Left colon (tissue), 2 donors: ENCODE measurements around the gene FAM153A. TPM values are rescaled to one million over a fixed set of nuclear protein-coding genes. Genes with fewer than 3 reads are reported as not detected.
A peak's percentile ranks its signal among the peaks of the same experiment; 100 is the strongest.
"Not testable (repeated sequence)": the region's sequence is repeated elsewhere in the genome, so short reads cannot be mapped to it uniquely, and the experiment has no call there.

ENCODE experiments used
- ATAC-seq: fragments of 200-7000 bp; cut with Tn5 transposase; one replicate; pipeline ENCODE4 v1.9.1; 2020; ENCODE audit warnings: mild to moderate bottlenecking, moderate library complexity
- DNase-seq, 2 donors: peaks; one replicate each; pipeline ENCODE4 v3.0.0-alpha.2; 2020
- intact Hi-C, 2 donors: fragments of 100-400 bp; cut with DNase I in 1 of 2; cut with micrococcal nuclease in 1 of 2; formaldehyde crosslinking; loops; one replicate each; pipeline versions ENCODE4 v1.11.2 to v1.14.0; 2022; cut with DNase I, micrococcal nuclease
- long read RNA-seq: library from polyadenylated mRNA; unstranded; transcript quantifications from one replicate; pipeline ENCODE4 v2.0.0, GENCODE V29; 2021
- total RNA-seq, 2 donors: library from RNA; stranded (reverse); fragmentation: NEBNext Ultra II Directional; extraction: Animal tissue kit (Norgen Biotek cat#: 25700); gene quantifications; one replicate each; pipeline ENCODE4 v1.2.1, GENCODE V29; 2021
- donor health status: DM: no; HTN: no; CAD: no.
- donor health status: DM: yes; HTN: yes; CAD: no.

FAM153A gene
- 1 to 10 TPM in 1 of 2 donors, not detected in 1; 8.5 TPM for total RNA-seq
- long read RNA-seq, result 0 reads

DNA sequence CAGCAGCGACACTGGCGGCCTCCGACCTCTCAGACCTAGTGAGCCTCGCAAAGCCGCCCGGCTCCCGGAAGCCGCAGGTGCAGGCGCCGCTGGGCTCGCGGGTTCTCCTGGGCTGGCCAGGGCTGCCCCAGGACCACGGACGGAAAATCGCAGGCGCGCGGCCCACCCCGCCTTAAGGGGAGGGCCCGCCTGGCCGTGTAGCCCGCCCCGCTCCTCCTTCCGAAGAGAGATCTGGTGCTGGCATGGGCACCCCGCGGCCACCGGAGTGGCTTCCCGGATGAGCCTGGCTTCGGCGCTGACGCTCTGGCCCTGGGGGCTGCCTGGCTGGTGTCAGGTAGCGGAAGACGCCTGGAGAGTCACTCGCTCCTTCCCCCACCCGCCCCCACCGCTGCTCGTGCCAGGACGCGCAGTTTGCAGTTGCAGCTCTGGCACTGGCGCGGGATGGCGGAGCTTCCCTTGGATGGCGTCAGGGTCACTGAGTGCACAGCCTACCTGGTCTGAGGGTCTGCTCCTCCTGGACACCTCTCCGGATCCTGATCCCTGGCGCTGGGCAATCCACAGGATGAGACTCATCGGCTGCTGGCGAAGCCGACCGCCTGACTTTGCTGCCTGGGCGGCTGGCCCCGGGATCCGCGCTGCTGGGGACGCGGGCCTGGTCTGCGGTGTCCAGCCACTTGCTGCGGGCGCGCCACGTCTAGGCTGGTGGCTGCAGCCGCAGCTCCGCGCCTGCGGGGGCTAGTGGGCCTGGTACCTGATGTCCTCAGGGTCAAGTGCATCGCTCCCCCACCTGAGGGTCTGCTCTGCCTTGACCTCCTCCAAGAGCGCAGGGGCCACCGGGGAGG lies at the start of gene FAM153A:
Gene FAM153A, minus strand, starts transcription at position 108 of the 842 bp plus-strand sequence.
- intact Hi-C loops, DNase-seq: not testable (repeated sequence)
- peak; percentile 75 for ATAC-seq

- intact Hi-C loops, ATAC-seq, DNase-seq: not testable (repeated sequence)
These were observed 49.6 kb upstream of the FAM153A start for GRCh38 chr5:177832287-177832686.

GRCh38 chr5:177826073-177826472 lies 43.4 kb upstream of the FAM153A start:
- intact Hi-C loops, ATAC-seq, DNase-seq: not testable (repeated sequence)

GRCh38 chr5:177824776-177825175 lies 42.1 kb upstream of the FAM153A start:
- DNase-seq, ATAC-seq, intact Hi-C loops: not testable (repeated sequence)

DNA sequence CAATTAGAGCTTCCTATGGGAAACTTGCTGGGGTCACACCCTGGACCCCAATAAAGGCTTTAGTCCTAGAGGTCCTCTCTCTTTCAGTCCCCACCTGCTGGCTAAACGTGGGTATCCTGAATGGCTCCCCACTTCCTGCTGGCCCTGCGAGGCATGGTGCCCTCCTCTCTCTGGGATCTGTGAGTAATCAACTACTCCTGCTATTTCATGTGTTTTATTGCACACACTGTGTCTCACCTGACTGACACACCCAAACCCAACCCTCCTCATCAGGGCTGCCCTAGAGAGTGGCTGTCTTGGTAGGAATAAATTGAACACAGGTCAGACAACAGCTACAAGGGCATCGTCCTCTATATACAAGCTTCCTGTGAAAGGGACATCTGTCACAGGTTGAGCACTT lies 39.8 kb upstream of the FAM153A start:
- intact Hi-C loops, result not testable (repeated sequence)
- ATAC-seq, result peak; percentile 96

GRCh38 chr5:177819664-177820063 lies 37.0 kb upstream of the FAM153A start:
- intact Hi-C loops, ATAC-seq, DNase-seq: not testable (repeated sequence)

More for the DNA sequence above, 39.8 kb upstream of the FAM153A start:
- DNase-seq, result not testable (repeated sequence)

DNA sequence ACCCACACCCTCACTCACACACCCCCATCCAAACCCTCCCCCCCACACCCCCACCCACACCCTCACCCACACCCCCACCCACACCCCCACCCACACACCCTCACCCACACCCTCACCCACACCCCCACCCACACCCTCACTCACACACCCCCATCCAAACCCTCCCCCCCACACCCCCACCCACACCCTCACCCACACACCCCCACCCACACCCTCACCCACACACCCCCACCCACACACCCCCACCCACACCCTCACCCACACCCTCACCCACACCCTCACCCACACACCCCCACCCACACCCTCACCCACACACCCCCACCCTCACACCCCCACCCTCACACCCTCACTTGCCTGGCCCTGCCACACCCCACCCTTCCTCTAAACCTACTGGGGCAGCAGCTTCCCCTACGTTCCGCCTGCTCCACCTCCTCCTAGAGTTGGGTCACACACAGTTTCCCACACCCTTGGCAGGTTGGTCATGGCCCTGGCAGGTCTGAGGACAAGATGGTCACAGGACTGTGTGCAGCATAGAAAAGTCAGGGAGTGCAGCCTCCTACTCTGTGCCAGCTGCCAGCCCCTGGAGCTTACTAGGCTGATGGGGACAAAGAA lies 30.2 kb upstream of the FAM153A start:
- peak; percentile 72 for ATAC-seq
- DNase-seq, intact Hi-C loops: not testable (repeated sequence)

DNA sequence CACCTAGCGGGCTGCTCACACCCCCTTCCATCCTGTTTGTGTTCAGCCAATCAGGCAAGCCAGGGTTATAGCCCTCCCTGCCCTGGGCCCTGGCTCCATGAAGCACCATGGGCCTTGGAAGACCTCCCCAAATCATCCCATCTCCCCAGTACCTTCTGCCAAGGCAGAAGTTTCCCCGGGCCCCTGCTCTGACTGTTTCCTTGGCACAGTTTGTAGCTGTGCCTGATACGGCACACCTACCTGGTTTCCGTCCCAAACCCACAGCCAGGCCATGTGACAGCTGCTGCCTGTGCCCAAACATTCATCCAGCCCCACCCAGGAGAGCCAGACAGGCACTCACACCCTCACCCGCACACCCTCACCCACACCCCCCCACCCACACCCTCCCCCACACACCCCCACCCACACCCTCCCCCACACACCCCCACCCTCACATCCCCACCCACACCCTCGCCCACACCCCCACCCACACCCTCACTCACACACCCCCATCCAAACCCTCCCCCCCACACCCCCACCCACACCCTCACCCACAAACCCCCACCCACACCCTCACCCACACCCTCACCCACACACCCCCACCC lies 29.6 kb upstream of the FAM153A start:
- ATAC-seq, result peak; percentile 60
- intact Hi-C loops, DNase-seq: not testable (repeated sequence)

DNA sequence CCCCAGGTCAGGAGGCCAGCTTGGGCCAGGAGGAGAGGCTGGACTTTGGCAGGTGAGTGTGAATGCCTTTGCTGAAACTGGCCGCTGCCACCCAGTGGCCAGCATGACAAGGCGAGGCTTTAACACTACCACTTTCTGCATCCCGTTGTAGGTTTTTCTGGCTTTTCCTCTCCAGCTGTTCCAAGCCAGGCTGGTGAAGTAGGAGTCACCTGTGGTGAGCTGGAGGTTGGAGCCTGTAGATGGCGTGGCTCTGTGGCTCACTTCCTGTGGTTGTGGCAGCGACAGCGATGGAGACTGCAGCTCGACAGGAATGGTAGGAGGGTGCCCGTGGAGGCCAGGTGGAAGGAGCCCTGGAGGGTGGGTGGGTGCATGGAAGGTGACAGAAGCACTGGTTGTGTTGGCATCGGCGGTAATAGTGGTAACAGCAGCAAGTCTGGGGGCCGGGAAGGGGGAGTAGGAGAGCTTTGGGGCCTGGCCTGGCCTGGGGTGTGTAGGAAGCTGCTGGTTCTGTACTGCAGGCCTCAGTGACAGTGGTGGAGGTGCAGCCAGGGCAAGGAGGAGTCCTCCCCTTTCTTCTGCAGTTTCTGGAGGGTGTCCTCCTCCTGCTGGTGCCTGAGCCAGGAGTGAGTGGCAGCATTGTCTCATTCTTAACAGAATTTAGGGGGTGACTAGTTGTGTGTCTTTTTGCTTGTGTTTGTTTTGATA lies 26.7 kb upstream of the FAM153A start:
- peak; percentile 85 for ATAC-seq
- peak in 1 of 2 donors; percentile 9 for DNase-seq
- intact Hi-C loops, result not testable (repeated sequence)

- intact Hi-C loops, DNase-seq, ATAC-seq: not testable (repeated sequence)
These were observed 25.7 kb upstream of the FAM153A start for GRCh38 chr5:177808420-177808819.

- ATAC-seq, intact Hi-C loops, DNase-seq: not testable (repeated sequence)
These were observed 24.6 kb upstream of the FAM153A start for GRCh38 chr5:177807265-177807664.

- intact Hi-C loops, ATAC-seq: not testable (repeated sequence)
These were observed 18.7 kb upstream of the FAM153A start for GRCh38 chr5:177801427-177801826.

GRCh38 chr5:177798237-177798840 lies 15.6 kb upstream of the FAM153A start:
- ATAC-seq, DNase-seq, intact Hi-C loops: not testable (repeated sequence)

More at GRCh38 chr5:177801427-177801826, 18.7 kb upstream of the FAM153A start:
- not testable (repeated sequence) for DNase-seq

DNA sequence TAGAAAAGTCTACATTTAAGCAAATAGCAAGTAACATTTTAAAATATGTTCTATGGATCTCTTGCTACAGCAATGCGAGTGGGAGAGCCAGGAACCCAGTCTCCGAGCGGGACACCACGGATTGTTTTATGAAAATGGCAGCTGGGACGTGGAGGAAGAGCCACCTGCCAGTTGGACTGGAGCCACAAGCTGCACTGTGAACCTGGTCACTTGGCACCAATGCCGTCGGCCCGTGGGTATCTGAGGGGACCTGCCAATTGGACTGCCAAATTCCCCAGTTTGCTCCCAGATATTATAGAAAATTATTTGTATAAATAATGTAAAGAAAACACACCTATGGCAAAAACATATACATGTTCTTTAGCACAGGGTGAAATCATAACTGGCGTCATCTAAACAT lies 10.6 kb upstream of the FAM153A start:
- intact Hi-C loops, ATAC-seq, DNase-seq: not testable (repeated sequence)

DNA sequence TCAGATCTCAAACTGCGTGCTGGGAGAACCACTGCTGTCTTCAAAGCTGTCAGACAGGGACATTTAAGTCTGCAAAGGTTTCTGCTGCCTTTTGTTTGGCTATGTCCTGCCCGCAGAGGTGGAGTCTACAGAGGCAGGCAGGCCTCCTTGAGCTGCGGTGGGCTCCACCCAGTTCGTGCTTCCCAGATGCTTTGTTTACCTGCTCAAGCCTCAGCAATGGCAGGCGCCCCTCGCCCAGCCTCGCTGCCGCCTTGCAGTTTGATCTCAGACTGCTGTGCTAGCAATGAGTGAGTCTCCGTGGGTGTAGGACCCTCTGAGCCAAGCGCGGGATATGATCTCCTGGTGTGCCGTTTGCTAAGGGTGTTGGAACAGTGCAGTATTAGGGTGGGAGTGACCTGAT lies 8.9 kb upstream of the FAM153A start:
- ATAC-seq, intact Hi-C loops, DNase-seq: not testable (repeated sequence)

GRCh38 chr5:177782169-177782568 lies 530 bp downstream of the FAM153A start:
- DNase-seq (peak in 1 of 2 donors; percentile 23), ATAC-seq (peak; percentile 82)
- intact Hi-C loops, result not testable (repeated sequence)

DNA sequence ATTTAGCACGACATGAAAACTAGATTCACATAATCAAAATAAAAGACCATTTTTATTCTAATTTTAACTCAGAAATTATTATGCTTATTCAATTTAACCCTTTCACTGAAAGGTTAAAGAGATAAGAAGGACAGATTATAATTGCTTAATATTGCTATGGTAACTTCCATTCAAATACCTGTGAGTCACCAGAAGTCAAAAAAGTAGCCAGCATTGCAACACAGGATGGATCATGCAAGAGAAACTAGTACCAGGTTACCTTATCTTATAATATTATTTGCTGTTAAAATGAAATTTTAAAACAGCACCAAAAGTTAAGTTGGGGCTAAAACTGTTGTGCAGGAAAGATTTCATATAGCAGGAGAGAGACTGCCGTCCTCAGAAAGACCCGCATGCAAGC lies 11.5 kb downstream of the FAM153A start:
- ATAC-seq, intact Hi-C loops, DNase-seq: not testable (repeated sequence)

- ATAC-seq, DNase-seq, intact Hi-C loops: not testable (repeated sequence)
These were observed 12.1 kb downstream of the FAM153A start for GRCh38 chr5:177770646-177771045.
